ENCODE results near the gene BPI.
A peak's percentile ranks its signal among the peaks of the same experiment; 100 is the strongest.
"Not testable (repeated sequence)": the region's sequence is repeated elsewhere in the genome, so short reads cannot be mapped to it uniquely, and the experiment has no call there.

The BPI gene

DNA sequence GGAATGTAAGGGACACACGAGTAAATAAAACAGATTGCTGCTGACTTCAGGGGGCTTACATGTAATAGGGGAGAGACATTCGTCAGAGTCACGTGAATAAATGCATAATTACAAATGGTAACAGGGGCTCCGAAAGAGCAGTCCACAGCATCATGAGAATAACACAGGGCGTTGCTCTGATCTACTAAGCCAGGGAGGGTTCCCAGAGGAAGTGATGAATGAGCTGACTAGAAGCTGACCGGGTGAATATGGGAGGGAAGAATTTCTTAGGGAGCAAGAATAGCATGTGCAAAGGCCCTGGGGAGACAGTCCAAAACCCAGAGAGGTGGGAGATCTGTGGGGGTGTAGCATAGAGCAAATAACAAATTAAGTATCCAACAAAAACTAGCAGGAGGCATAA lies 2.4 kb downstream of the BPI start:
- DNase-seq = no peak

DNA sequence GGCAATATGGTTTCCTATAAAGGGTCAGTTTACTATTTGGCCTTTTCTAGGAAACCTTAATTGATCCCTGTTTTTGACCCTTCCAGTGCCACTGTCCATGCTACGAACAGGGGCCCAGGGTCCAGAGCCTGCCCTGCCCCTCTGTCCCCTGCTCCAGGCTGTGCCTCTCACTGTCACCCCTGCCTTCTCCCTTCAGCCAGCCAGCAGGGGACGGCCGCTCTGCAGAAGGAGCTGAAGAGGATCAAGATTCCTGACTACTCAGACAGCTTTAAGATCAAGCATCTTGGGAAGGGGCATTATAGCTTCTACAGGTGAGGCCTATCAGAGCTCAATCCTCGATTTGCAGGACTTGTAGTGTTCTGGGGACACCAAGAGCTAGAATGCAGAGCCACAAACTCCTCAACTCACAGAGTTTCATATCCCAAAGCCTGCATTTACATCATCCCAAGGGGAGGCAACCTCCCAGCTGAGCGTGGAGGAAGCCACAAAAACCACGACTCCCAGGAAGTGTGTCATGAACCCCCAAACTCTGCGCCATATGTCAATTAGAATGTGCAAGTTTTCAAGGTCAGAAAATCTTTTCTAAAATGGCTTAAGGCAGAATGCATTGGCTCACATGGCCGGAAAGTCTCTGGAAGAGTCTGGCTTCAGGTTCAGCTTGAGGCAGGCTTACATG lies 3.6 kb downstream of the BPI start:
- DNase-seq = no peak

DNA sequence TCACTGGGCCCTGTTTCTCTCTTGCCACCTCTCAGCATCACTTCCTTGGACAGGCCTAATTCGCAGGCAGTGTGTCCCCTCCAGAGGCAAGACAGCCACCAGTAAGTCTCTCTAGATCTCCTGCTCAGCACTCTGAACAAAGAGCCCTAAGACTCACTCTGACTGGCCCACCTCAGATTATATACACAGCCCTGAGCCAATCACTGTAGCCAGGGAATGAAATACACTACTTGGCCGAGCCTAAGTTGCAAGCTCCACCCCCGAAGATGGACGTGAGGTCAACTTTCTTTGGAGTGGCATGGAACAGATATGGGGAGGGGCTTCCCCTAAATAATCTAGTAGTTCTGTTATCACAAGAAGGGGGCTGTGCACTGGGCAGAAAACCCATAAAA lies 4.1 kb downstream of the BPI start:
- no peak for DNase-seq

DNA sequence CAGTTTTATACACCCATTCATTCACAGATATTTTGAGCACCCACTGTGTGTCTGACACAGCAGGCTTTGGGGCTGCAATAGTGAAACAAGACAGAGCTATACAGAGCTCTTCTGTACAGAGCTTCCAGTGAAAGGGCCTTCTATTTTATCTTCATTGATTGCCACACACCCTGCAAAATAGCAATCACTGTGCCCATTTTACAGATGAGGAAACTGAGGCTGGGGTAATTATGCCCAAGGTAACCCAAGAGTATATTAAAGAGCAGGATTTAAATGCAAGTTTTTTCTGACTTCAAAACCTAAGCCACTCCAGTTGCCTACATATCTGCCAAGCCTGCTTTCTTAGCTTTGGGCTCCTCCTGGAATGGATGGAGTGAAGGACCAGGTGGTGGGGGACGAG lies 4.5 kb downstream of the BPI start:
- no peak for DNase-seq

DNA sequence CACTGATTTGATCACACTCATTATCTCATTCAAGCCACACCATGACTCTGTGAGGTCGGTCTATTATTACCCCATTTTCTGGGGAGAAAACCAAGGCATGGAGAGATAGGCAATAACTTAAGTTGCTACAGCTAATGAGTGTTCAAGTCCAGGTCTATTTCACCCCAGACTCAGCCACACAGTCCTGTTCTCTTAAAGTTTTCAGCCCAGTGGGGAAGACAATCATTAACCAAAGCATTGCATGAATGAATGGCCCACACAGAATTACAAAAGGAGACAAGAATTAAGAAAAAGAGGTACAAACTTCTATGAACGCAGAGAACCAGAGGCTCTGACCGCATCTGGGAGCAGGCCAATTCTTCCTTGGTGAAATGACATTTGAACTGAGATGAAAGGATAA lies 7.1 kb downstream of the BPI start:
- no peak for DNase-seq

DNA sequence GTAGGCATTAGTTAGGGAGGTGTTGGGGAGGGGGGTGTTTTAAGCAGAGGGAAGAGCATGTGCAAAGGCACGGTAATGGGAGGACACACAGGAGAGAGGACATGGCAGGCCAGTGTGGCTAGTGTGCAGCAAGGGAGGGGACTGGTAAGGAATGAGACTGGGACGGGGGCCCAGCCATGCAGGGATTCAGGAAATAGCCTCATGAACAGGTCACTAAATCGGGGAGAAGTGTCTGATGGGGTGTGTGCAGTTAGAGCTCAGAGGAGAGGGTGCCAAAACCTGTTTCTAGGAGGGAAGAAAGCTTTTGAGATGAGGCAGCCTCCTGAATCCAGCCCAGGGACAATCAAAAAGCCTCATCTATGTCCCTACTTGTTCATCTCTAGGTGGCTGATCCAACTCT lies 7.5 kb downstream of the BPI start:
- no peak for DNase-seq

DNA sequence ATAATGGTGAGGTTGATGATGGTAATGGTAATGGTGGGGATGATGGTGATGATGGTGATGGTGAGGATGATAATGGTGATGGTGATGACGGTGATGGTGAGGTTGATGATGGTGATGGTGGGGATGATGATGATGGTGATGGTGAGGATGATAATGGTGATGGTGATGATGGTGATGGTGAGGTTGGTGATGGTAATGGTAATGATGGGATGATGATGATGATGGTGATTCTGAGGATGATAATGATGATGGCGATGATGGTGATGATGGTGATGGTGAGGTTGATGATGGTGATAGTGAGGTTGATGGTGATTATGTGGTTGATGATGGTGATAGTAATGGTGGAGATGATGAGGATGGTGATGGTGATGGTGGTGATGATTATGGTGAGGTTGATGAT lies 9.7 kb downstream of the BPI start:
- no peak for DNase-seq

DNA sequence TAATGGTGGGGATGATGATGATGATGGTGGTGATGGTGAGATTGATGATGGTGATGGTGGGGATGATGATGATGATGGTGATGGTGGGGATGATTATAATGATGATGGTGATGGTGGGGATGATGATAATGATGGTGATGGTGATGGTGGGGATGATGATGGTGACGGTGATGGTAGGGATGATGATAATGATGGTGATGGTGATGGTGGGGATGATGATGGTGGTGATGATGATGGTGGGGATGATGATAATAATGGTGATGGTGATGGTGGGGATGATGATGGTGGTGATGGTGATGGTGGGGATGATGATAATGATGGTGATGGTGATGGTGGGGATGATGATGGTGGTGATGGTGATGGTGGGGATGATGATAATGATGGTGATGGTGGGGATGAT lies 10.4 kb downstream of the BPI start:
- DNase-seq = not testable (repeated sequence)

DNA sequence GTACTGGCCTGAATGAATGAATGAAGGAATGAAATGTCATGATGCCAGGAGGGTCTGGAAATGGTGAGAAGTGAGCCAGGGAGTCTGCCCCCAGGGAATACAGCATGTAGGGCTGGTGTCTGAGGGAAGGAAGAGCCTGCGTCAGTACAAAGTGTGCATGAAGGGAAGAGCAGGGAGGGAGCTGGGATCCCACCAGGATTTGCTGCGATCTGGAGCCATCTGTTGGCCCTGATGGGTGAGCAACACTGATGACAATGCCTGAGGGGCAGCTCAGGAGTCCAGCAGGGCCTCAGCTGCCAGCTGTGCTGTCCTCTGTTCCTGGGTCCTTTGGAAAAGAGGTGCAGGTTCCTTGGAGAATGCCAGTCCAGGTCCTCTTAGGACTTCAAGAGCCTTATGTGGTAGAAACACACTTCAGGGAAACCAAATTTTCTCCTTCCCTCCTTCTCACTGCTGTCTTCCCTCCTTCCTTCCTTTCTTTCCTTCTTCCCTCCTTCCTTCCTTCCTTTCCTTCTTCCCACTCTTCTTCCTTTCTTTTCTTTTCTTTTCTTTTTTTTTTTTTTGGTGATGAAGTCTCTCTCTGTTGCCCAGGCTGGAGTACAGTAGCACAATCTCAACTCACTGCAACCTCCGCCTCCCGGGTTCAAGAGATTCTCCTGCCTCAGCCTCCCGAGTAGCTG lies 11.5 kb downstream of the BPI start:
- no peak for DNase-seq

DNA sequence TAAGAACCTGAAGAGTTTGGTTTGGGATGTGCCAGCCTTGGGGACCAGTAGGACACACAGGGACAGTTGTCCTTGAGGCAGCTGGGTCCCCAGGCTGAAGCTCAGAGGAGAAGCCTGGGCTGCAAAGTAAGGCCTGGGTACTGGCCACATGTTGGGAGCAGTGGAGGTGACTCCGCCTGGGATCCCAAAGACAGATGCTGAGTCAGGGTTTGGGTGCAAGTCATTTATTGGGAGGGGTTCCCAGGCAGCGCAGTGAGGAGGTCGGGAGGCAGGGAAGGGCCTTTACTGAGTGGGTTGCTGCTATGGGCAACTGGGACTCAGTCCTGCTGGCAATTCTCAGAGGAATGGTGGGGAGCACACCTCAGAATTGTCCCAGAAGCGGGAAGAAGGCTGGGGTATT lies 12.4 kb downstream of the BPI start:
- no peak for DNase-seq

DNA sequence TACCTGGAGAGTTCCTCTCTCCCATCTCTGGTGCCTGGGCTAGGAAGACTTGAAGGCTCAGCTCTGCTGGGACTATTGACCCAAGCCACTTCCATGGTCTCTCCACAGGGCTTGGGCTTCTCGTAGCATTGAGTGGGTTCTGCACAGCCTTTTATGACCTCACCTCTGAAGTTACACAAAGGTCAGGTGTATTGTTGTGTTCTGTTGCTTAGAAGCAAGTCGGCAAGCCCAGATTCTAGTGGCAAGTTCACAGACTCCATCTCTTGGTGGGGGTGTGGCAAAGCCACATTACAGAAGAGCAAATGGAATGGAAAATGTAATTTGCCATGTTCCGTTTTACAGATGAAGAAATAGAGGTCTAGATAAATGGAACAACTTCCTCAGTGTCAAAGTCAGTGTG lies 13.5 kb downstream of the BPI start:
- DNase-seq = no peak

DNA sequence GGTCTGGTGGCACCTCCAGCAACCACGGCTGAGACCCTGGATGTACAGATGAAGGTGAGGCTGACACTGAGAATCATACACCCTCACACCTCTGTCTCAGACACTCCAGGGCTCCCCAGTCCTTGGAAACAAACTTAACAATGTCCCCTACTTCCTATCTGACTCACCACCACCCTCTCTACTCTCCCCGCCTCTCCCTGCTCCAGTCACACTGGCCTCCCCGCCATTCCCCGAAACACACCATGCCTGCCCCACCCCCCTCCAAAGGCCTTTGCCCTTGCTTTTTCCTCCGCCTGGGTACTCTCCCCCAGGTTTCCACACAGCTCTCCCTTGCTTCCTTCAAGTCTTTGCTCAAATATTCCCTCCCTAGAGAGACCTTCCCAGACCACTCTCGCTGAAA lies 16.3 kb downstream of the BPI start:
- DNase-seq = no peak

DNA sequence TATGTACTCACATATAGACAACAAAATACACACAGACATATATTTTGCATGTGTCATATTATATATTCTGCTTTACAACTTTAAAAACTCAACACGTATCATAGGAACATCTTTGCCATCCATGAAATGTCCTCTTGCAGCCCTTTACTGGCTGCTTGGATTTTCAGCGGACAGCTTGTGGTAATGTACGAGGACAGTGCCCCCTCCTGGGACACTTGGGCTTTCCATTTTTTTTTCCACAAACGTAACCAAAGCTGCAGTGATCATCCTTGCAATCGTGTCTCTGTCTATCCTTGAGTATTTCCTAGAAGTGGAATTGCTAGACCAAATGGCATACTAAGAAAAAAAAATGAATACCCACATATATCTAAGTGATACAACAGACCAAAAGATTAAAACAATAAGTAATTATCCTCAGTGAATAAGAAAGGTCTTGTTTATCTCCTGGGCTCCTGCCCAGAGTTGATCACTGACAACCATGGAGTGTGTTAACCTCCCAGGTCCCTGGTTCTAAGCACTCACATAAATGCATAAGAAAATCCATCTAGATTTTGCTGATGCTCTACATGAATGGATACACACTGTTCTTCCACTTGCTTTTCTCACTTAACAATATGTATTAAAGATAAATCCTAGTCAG lies 18.1 kb downstream of the BPI start:
- DNase-seq = peak; percentile 5

DNA sequence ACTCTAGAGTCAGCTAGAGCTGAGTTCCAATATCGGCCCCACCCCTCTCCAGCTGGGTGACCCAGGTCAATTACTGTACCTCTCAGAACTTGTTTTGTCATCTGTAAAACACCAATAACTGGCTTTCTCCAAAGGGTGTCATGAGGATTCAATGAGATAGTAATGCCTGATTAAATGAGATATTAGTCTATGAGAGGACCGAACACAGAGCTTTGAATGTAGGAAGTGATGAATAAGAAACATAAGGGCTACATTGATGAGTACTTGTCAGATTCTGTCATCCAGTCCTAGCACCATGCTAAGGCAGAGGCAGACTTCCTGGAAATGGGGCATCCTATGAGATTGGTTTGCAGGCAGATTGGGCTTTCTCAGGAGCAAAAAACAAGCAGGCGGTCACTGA lies 20.2 kb downstream of the BPI start:
- no peak for DNase-seq

DNA sequence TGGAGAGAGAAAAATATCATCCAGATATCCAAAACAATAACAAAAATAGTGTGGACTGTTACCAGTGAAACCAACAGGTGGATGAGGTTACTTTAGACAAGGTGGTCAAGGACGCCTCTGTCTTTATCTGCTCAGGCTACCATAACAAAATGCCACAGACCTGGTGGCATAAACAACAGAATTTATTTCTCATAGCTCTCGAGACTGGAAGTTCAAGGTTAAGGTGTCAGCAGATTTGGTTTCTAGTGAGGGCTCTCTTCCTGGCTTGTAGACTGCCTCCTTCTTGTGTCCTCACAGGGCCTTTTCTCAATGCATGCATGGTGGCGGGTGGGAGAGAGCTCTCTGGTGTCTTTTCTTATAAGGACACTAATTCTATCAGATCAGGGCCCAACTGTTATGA lies 21.2 kb downstream of the BPI start:
- DNase-seq = no peak

DNA sequence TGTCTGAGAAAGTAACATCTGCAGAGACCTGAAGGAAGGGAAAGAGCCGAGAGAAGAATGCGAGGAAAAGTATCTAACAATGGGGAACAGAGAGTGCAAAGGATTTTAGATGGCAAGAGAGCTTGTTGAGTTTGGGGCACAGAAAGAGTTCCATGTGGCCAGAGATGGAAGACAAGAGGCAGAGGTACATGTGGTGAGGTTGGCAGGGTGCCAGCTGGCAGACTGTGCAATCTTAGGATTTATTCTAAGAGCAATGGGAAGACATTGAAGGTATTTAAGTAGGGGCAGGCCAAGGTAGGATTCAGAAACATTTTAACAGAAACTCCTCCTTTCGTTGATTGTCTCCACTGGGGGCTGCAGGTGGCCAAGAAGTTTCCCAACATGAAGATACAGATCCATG lies 21.9 kb downstream of the BPI start:
- DNase-seq = no peak

DNA sequence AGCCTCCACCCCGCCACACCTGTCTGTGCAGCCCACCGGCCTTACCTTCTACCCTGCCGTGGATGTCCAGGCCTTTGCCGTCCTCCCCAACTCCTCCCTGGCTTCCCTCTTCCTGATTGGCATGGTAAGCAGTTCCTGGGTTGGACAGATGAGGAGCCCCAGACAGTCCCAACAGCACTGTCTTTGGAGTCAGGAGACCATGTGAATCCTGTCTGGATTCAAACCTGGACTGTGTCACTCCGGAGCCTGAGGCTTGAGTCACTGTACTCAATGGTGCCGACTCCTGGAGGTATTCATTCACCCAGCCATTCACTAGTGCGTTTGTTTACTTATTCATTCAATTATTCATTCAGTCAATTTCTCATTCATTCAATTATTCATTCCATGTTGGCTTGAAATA lies 22.4 kb downstream of the BPI start:
- no peak for DNase-seq

DNA sequence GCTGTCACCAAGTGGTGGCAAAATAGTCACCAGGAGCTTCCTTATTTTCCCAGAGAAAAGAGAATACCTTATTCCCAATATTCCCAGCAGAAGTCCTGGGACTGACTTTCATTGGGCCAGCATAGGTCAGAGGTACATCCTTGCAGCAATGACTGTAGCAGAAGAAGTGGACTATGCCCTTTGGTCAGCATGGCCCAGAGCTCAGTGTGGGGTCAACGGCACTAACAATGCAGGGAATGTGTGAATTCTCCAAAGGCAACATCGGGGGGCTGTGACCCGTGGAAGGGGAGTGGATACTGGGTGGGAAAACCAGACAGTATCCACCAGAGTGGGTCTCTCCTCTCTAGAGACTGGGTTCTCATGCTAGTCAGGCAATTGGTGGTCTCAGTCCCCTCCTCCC lies 26.7 kb downstream of the BPI start:
- DNase-seq = no peak

DNA sequence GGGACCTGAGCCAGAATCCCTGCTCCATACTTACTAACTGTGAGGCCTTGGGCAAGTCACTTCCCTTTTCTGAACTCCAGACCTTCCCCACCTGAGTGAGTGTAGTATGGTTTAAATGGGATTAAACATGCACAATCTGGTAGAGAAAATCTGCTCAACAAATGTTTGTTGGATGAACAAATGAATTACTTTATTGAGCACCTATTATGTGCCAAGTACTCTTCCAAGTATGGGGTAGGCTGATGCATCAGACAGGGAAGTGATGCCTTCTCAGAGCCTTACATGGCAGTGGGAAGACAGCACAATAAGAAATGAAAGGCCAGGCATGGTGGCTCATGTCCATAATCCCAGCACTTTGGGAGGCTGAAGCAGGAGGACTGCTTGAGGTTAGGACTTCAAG lies 27.3 kb downstream of the BPI start:
- DNase-seq = no peak

DNA sequence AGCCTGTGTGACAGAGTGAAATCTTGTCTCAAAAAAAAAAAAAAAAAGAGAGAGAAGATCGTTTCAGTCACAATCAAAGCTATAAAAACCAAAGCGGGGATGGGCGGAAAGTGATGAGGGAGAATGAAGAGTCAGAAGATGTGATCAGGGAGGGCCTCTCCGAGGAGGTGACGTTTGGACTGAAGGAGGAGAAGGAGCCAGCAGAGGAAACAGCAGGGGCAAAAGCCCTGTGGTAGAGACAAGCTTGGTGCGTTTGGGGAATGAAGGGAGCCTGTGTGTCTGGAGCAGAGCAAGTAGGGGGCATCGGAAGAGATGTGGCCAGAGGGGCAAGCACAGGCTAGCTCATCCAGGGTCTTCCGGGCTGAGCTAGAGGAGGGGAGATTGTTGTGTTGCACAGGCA lies 27.9 kb downstream of the BPI start:
- DNase-seq = no peak

DNA sequence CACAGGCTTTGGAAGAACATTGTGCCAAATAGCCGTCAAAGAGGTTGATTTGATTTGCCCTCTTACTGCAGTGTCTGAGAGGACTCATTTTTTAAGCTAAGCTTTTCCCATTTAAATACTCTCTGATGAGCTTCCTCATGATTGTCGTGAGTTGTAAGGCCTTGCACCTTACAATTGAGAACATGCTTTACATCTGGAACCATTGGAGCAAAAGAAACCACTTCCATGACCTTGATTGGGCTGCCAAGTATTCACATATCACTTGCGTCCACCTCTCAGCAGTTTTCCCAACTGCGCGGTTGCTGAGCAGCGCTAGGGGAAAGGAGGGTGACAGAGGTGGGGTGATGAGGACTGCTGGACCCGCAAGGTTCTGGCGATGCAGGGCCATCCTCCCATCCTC lies 30.1 kb downstream of the BPI start:
- no peak for DNase-seq

DNA sequence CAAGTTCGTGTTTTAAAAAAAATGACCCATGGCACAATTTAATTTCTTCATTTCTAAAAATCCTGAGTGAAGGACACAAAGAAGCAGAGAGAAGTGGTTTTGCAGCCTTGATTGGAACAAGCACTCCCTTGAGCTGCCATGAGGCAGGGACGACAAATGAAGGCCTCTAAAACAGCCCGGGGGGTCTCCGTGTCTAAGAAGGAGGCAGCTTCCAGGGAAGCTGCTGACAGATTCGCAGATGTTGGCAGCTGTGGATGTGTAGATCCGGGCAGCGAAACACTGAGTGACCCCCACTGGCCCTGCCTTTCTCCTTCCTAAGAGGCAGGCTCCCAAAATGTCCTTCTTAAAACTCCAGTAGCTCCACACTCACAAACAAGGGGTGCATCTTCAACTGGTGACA lies 32.8 kb downstream of the BPI start:
- DNase-seq = no peak

DNA sequence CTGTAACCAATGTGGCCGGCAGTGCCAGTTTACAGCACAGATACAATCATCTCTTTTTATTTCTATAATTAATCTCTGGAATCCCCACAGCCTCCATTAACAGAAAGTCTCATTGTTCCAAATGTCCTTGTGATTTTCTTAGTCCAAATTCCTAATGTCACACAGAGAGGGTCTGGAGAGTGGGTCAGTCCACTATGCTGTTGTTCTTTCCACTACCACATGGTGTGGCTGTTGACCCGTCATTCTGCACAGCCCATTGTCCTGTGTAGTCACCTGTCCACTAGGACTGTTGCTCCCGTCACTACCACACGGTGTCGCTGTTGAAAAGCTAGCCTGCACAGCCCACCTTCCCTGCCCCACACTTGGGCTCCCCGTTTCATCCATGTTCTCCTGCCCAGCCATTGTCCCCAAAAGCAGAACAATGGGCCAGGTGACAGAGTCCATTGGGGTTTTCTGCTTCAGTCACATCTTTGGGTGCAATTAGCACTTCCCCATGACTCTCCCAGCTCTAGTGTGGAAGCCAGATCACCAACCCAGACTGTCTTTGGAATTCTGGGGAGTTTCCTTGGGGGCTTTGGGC lies 33.7 kb downstream of the BPI start:
- peak; percentile 19 for DNase-seq

DNA sequence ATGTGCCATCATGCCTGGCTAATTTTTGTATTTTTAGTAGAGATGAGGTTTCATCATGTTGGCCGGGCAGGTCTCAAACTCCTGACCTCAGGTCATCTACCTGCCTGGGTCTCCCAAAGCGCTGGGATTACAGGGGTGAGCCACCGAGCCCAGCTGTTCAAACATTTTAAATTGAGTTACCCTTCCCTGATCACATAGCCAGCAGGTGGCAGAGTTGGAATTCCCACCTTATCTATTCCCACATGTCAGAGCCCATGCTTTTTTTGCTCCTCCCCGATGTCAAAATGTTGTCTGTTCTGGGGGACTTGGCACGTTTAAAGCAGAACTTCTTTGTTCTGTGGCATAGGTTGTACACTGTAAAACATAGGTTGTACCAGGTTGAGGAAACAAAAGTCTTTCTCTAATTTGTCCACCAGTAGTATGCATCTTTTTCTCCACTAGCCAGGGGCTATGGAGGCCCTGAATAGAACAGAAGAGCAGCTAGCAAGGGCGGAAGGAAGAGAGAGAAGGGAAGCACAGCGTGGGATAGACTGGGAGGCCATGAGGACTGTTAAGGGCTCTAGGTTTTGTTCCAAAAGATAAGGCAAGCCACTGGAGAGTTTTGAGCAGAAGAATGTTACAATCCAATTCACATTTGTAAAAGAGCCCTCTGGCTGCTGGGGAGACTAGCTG lies 35.0 kb downstream of the BPI start:
- DNase-seq = no peak

All from activated CD4-positive, alpha-beta T cell treated with anti-CD3 and anti-CD28 coated beads, Interleukin-10, Interleukin-2, amounts not matched to agents 100 ng/mL and 50 ng/mL, durations not matched to agents 16 hours and 8 hours (primary cell).